Endometrial microvascular endothelial cells (primary cell): ENCODE data around the gene ZMAT5. TPM values are rescaled to one million over a fixed set of nuclear protein-coding genes. Genes with fewer than 3 reads are reported as not detected.

Experiments
- in situ Hi-C: cut with HindIII; loops from 2 replicates; pipeline ENCODE4 v1.10.0; 2017; ENCODE audit warnings: low sequenced_read_pairs, low pct_unique_long_range_greater_than_20kb; ENCODE audit errors: inconsistent ontology term
- total RNA-seq: library from RNA; depleted of rRNA; stranded (reverse); fragments of >200 nt; gene quantifications from one replicate; pipeline ENCODE4 v1.2.3, GENCODE V29; 2015; ENCODE audit errors: inconsistent ontology term

The ZMAT5 gene
- total RNA-seq, 1 donor from 2014 or later, result 15.9 TPM

DNA sequence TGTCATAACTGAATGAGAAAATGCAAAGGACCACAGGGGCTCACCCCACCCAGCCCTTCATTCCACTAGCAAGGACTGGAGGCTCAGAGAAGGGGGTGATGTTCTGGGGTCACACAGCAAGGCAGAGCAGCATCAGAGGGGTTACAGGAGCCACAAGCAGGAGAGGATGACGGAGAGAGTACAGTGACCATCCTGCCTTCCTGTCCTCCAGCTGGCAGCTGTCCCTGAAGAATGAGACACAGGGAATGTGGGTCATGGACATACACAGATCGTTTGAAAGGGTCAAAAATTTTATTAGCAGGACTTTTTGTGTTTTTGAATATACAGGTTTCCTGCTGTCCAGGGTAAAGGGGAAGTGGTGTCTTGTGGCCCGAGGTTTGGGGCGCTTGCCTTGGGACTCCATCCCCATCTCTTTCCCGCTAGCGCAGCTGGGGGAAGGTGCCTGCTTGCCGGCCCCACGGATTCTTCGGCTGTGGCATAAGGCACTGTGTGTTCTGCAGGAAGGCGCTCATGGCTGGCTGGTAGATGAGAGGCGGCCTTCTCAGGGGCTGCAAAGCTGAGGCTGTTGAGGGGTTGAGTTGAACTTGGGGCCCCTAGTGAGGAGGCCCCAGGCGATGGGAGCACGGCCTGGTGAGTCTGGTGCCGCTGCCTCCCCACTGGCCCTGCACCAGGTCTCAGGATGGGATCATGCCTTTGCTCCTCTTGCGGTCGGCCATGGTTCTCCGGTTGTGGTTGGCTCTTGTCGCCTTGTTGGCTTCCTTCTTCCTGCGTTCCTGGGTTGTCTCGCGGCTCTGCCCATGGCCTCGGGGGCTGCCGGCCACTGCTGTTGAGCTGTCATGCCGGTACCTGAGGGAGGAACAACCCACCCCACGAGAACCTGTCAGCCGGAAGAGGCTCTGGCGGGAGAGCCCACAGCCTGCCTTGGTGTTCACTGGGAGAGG is 21.8 kb upstream of the ZMAT5 start:
- in situ Hi-C loops, result loop anchor here (25.0 kb wide), 1 partner anchor 199 kb away; no protein-coding TSS in a partner anchor

GRCh38 chr22:29787371-29787980 is 20.7 kb upstream of the ZMAT5 start:
- in situ Hi-C loops, result loop anchor here (25.0 kb wide), 1 partner anchor 200 kb away; no protein-coding TSS in a partner anchor

- in situ Hi-C loops, result loop anchor here (25.0 kb wide), 1 partner anchor 201 kb away; no protein-coding TSS in a partner anchor
These were observed 19.2 kb upstream of the ZMAT5 start for GRCh38 chr22:29786031-29786430.

- in situ Hi-C loops, result loop anchor here (25.0 kb wide), 1 partner anchor 203 kb away; no protein-coding TSS in a partner anchor
These were observed 17.9 kb upstream of the ZMAT5 start for GRCh38 chr22:29784451-29785361.

- in situ Hi-C loops, result loop anchor here (25.0 kb wide), 1 partner anchor 205 kb away; no protein-coding TSS in a partner anchor
These were observed 15.4 kb upstream of the ZMAT5 start for GRCh38 chr22:29782061-29782845.

- in situ Hi-C loops, result loop anchor here (25.0 kb wide), 1 partner anchor 206 kb away; no protein-coding TSS in a partner anchor
These were observed 14.2 kb upstream of the ZMAT5 start for GRCh38 chr22:29780748-29781676.

GRCh38 chr22:29780220-29780619 is 13.4 kb upstream of the ZMAT5 start:
- in situ Hi-C loops, result loop anchor here (25.0 kb wide), 1 partner anchor 207 kb away; no protein-coding TSS in a partner anchor

- in situ Hi-C loops, result no loop called here
These were observed 6.4 kb upstream of the ZMAT5 start for GRCh38 chr22:29773233-29773632.

GRCh38 chr22:29772170-29772641 is 5.4 kb upstream of the ZMAT5 start:
- in situ Hi-C loops, result no loop called here

- in situ Hi-C loops, result no loop called here
These were observed 3.0 kb upstream of the ZMAT5 start for GRCh38 chr22:29769723-29770321.

- in situ Hi-C loops, result no loop called here
These were observed 1.4 kb upstream of the ZMAT5 start for GRCh38 chr22:29768052-29768693.

DNA sequence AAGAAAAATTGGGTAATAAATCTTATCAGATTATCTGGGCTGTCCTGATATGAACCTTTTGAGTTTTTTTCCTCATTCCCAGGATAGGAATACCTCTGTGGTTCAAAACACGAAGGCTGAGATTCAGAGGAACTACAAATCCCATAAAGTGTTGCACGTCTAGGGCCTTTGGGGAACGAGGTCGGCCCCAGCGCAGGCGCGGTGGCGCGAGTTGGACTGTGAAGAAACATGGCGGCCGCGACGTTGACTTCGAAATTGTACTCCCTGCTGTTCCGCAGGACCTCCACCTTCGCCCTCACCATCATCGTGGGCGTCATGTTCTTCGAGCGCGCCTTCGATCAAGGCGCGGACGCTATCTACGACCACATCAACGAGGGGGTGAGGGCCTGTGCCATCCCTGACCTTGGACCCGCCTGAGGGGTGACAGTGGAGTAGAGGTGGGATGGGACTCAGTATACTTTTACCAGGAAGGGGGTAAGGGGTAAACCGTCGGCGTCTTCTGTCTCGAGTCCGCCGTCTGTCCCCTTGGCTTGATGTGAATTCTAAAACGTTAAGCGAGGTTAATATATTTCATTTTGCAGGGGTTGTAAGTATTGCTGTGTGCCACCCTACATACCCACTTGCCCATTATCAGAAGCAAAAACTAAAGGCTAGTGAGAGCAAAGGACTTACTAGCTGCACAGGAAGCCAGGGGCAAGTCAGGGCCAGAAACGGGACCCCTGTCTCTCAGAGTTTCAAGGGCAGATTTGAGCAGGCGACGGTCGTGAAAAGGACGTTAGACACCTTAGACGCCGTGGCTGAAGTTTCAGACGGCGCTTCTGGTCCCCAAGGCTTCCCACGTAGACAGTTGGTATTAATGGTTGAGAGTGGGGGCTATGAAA is 604 bp upstream of the ZMAT5 start, which contains the start of gene UQCR10:
TSS of gene UQCR10 (plus strand) at position 199 of the 881 bp plus-strand sequence. CDS start at position 229, 30 bp downstream.
- in situ Hi-C loops, result no loop called here

DNA sequence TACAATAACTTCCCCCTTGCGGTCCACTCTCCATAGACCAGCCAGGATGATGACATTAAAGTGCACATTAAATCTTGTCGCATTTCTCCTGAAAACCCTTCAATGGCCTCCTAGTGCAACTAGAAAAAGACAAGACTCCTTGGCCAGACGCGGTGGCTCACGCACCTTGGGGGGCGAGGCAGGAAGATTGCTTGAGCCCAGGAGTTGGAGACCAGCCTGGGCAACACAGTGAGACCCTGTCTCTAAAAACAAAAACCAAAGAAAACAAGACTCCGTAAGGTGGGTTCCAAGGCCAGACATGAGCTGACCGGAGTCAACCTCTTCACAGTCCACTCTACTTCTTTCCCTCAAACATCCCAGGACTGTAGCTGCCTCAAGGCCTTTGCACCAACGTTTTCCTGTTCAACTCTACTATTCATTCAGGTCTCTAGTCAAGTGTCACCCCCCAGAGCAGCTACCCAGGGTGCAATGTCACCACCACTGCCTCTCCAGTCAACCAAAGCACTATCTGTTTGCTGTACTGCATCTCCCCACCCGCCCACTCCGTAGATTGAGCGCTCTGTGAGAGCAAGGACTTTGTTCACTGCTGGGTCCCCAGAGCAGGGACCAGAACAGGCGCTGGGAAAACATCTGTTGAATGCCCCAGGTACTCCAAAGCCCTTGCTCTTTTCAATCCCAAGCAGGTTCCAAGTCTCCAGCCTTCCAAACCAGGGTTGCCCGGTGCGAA is 739 bp downstream of the ZMAT5 start:
- in situ Hi-C loops, result no loop called here

DNA sequence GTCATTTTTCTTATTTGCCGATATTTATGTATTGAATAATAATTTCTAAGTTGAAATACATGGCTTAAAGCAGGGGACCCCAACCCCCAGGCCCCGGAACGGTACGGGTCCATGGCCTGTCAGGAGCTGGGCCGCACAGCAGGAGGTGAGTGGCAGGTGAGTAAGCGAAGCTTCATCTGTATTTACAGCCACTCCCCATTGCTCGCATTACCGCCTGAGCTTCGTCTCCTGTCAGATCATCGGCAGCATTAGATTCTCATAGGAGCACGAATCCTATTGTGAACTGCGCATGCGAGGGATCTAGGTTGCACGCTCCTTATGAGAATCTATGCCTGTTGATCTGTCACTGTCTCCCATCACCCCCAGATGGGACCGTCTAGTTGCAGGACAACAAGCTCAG is 4.5 kb downstream of the ZMAT5 start:
- in situ Hi-C loops, result no loop called here
